ENCODE measurements around the gene FRRS1.

The FRRS1 gene

DNA sequence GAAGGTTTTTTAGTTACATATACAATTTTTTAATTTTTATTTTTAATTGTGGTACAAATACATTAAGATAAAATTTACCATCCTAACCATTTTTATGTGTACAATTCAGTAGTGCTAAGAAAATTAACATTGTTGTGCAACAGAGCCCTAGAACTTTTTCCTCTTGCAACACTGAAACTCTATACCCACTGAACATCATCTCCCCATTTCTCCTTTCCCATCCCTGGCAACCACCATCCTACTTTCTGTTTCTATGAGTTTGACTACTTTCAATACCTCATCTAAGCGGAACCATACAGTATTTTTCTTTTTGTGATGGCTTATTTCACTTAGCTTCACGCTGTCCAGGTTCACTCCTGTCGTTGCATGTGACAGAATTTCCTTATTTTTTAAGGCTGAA, 66.4 kb downstream of the FRRS1 start:
- Histone ChIP-seq H3K23ac (ENCODE audit: low read length in 2 of 2) (no peak overlapping the region), H2BK12ac (ENCODE audit: low read length in 2 of 2) (no peak overlapping the region), H3K4ac (ENCODE audit: low read depth in 1 of 2, low read length in 2 of 2) (no peak overlapping the region), H2BK15ac (ENCODE audit: low read depth, poor library complexity, severe bottlenecking) (no peak overlapping the region), H3K4me2 (ENCODE audit: low read length, poor library complexity, severe bottlenecking) (no peak overlapping the region), H3K4me3 (ENCODE audit: insufficient read depth in 1 of 2, low read depth in 1 of 2, low read length in 2 of 2) (no peak overlapping the region), H2AFZ (ENCODE audit: low read depth, low read length) (no peak overlapping the region), H4K8ac (ENCODE audit: low read length) (no peak overlapping the region), H3K79me1 (replicated peaks; ENCODE audit: low read length, poor library complexity, severe bottlenecking) (no peaks in the 10 kb centered on the region), H2BK120ac (ENCODE audit: low read depth, low read length) (no peak overlapping the region), H3K4me1 (ENCODE audit: control insufficient read depth, insufficient read depth, low read depth, low read length) (peaks cover 2% of the 10 kb centered on the region), H2BK5ac (ENCODE audit: low read depth, low read length, poor library complexity, severe bottlenecking) (no peak overlapping the region), H3K9ac (ENCODE audit: low read length) (no peak overlapping the region), H4K91ac (ENCODE audit: low read length) (no peak overlapping the region), H2AK5ac (ENCODE audit: low read length, severe bottlenecking) (no peak overlapping the region), H3K9me3 (ENCODE audit: control insufficient read depth, low read length) (peaks cover 10% of the 10 kb centered on the region), H3K36me3 (ENCODE audit: control insufficient read depth in 1 of 2, insufficient read depth in 2 of 2, low read depth in 1 of 2, low read length in 2 of 2) (peaks cover 0 to 2% of the 10 kb centered on the region in 2 experiments), H3K27ac (ENCODE audit: low read length, poor library complexity, severe bottlenecking) (no peak overlapping the region), H3K18ac (ENCODE audit: low read depth in 1 of 2, low read length in 2 of 2) (no peak overlapping the region), H3K27me3 (ENCODE audit: control insufficient read depth in 1 of 2, insufficient read depth in 1 of 2, low read length in 2 of 2) (no peaks in the 10 kb centered on the region), H3K14ac (ENCODE audit: low read length in 2 of 2) (no peak overlapping the region)
- no peak for DNase-seq
- WGBS: 100% methylated on average over 1 of the region's 3 CpGs

DNA sequence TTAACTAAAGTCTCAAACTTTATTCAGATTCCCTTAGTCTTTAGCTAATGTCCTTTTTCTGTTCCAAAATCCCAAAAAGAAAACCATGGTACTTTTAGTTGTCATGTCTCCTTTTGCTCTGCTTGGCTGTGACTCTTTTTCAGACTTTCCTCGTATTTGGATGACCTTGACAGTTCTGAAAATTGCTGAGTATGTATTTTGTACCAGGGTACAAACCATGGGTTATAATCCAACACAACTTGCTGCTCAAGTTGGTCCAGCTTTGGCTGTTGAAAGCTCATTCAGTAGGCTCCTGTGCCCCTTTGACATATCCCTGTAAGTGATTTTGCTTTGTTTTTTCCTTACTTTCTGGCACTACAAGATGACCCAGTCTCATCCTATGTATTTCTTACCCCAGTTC, 68.9 kb downstream of the FRRS1 start:
- H4K8ac ChIP-seq (ENCODE audit: low read length): no peak overlapping the region
- WGBS: 92% methylated on average over 1 of the region's 1 CpG

GRCh38 chr1:99696616-99697015, 69.8 kb downstream of the FRRS1 start:
- Histone ChIP-seq H2AK5ac (ENCODE audit: low read length, severe bottlenecking) (no peak overlapping the region), H3K14ac (ENCODE audit: low read length in 2 of 2) (no peak overlapping the region), H2BK12ac (ENCODE audit: low read length in 2 of 2) (no peak overlapping the region), H2BK5ac (ENCODE audit: low read depth, low read length, poor library complexity, severe bottlenecking) (no peak overlapping the region), H3K23ac (ENCODE audit: low read length in 2 of 2) (no peak overlapping the region), H4K91ac (ENCODE audit: low read length) (no peak overlapping the region), H2BK120ac (ENCODE audit: low read depth, low read length) (no peak overlapping the region), H3K4me3 (ENCODE audit: insufficient read depth in 1 of 2, low read depth in 1 of 2, low read length in 2 of 2) (no peak overlapping the region), H2AFZ (ENCODE audit: low read depth, low read length) (no peak overlapping the region), H3K4ac (ENCODE audit: low read depth in 1 of 2, low read length in 2 of 2) (no peak overlapping the region), H3K79me1 (replicated peaks; ENCODE audit: low read length, poor library complexity, severe bottlenecking) (no peaks in the 10 kb centered on the region), H3K9ac (ENCODE audit: low read length) (no peak overlapping the region), H3K4me1 (ENCODE audit: control insufficient read depth, insufficient read depth, low read depth, low read length) (no peaks in the 10 kb centered on the region), H2BK15ac (ENCODE audit: low read depth, poor library complexity, severe bottlenecking) (no peak overlapping the region), H3K36me3 (ENCODE audit: control insufficient read depth in 1 of 2, insufficient read depth in 2 of 2, low read depth in 1 of 2, low read length in 2 of 2) (no peaks in the 10 kb centered on the region), H3K27ac (ENCODE audit: low read length, poor library complexity, severe bottlenecking) (no peak overlapping the region), H3K18ac (ENCODE audit: low read depth in 1 of 2, low read length in 2 of 2) (no peak overlapping the region), H4K8ac (ENCODE audit: low read length) (no peak overlapping the region), H3K9me3 (ENCODE audit: control insufficient read depth, low read length) (peaks cover 10% of the 10 kb centered on the region), H3K27me3 (ENCODE audit: control insufficient read depth in 1 of 2, insufficient read depth in 1 of 2, low read length in 2 of 2) (no peaks in the 10 kb centered on the region), H3K4me2 (ENCODE audit: low read length, poor library complexity, severe bottlenecking) (no peak overlapping the region)
- 71% methylated on average over 2 of the region's 2 CpGs for WGBS
- DNase-seq: no peak

More for the DNA sequence above, 68.9 kb downstream of the FRRS1 start:
- H3K4ac ChIP-seq (ENCODE audit: low read depth in 1 of 2, low read length in 2 of 2): no peak overlapping the region
- H3K23ac ChIP-seq (ENCODE audit: low read length in 2 of 2): no peak overlapping the region
- H3K9ac ChIP-seq (ENCODE audit: low read length): no peak overlapping the region
- H3K36me3 ChIP-seq (ENCODE audit: control insufficient read depth in 1 of 2, insufficient read depth in 2 of 2, low read depth in 1 of 2, low read length in 2 of 2): no peaks in the 10 kb centered on the region
- H3K4me1 ChIP-seq (ENCODE audit: control insufficient read depth, insufficient read depth, low read depth, low read length): no peaks in the 10 kb centered on the region
- H2AFZ ChIP-seq (ENCODE audit: low read depth, low read length): no peak overlapping the region
- no peak overlapping the region for H4K91ac ChIP-seq (ENCODE audit: low read length)
- no peak overlapping the region for H2BK120ac ChIP-seq (ENCODE audit: low read depth, low read length)
- H3K9me3 ChIP-seq (ENCODE audit: control insufficient read depth, low read length): peaks cover 10% of the 10 kb centered on the region
- no peak overlapping the region for H3K27ac ChIP-seq (ENCODE audit: low read length, poor library complexity, severe bottlenecking)
- H3K79me1 ChIP-seq (replicated peaks; ENCODE audit: low read length, poor library complexity, severe bottlenecking): no peaks in the 10 kb centered on the region
- H2BK5ac ChIP-seq (ENCODE audit: low read depth, low read length, poor library complexity, severe bottlenecking): no peak overlapping the region
- no peak overlapping the region for H3K14ac ChIP-seq (ENCODE audit: low read length in 2 of 2)
- H2BK15ac ChIP-seq (ENCODE audit: low read depth, poor library complexity, severe bottlenecking): no peak overlapping the region
- no peak overlapping the region for H2AK5ac ChIP-seq (ENCODE audit: low read length, severe bottlenecking)
- H3K27me3 ChIP-seq (ENCODE audit: control insufficient read depth in 1 of 2, insufficient read depth in 1 of 2, low read length in 2 of 2): no peaks in the 10 kb centered on the region
- H3K4me2 ChIP-seq (ENCODE audit: low read length, poor library complexity, severe bottlenecking): no peak overlapping the region
- DNase-seq: no peak
- H3K18ac ChIP-seq (ENCODE audit: low read depth in 1 of 2, low read length in 2 of 2): no peak overlapping the region
- H3K4me3 ChIP-seq (ENCODE audit: insufficient read depth in 1 of 2, low read depth in 1 of 2, low read length in 2 of 2): no peak overlapping the region
- H2BK12ac ChIP-seq (ENCODE audit: low read length in 2 of 2): no peak overlapping the region

GRCh38 chr1:99691175-99691574, 75.3 kb downstream of the FRRS1 start:
- Histone ChIP-seq H3K27me3 (ENCODE audit: control insufficient read depth in 1 of 2, insufficient read depth in 1 of 2, low read length in 2 of 2) (no peaks in the 10 kb centered on the region), H3K4me2 (ENCODE audit: low read length, poor library complexity, severe bottlenecking) (no peak overlapping the region), H3K9me3 (ENCODE audit: control insufficient read depth, low read length) (no peaks in the 10 kb centered on the region), H3K4ac (ENCODE audit: low read depth in 1 of 2, low read length in 2 of 2) (no peak overlapping the region), H2BK12ac (ENCODE audit: low read length in 2 of 2) (no peak overlapping the region), H3K9ac (ENCODE audit: low read length) (no peak overlapping the region), H2BK120ac (ENCODE audit: low read depth, low read length) (no peak overlapping the region), H3K23ac (ENCODE audit: low read length in 2 of 2) (no peak overlapping the region), H3K4me3 (ENCODE audit: insufficient read depth in 1 of 2, low read depth in 1 of 2, low read length in 2 of 2) (no peak overlapping the region), H3K36me3 (ENCODE audit: control insufficient read depth in 1 of 2, insufficient read depth in 2 of 2, low read depth in 1 of 2, low read length in 2 of 2) (no peaks in the 10 kb centered on the region), H2AFZ (ENCODE audit: low read depth, low read length) (no peak overlapping the region), H3K18ac (ENCODE audit: low read depth in 1 of 2, low read length in 2 of 2) (no peak overlapping the region), H2BK5ac (ENCODE audit: low read depth, low read length, poor library complexity, severe bottlenecking) (no peak overlapping the region), H3K14ac (ENCODE audit: low read length in 2 of 2) (no peak overlapping the region), H4K91ac (ENCODE audit: low read length) (no peak overlapping the region), H3K4me1 (ENCODE audit: control insufficient read depth, insufficient read depth, low read depth, low read length) (no peaks in the 10 kb centered on the region), H2BK15ac (ENCODE audit: low read depth, poor library complexity, severe bottlenecking) (no peak overlapping the region), H2AK5ac (ENCODE audit: low read length, severe bottlenecking) (no peak overlapping the region), H3K27ac (ENCODE audit: low read length, poor library complexity, severe bottlenecking) (no peak overlapping the region), H3K79me1 (replicated peaks; ENCODE audit: low read length, poor library complexity, severe bottlenecking) (no peaks in the 10 kb centered on the region), H4K8ac (ENCODE audit: low read length) (no peak overlapping the region)
- WGBS: 15% methylated on average over 2 of the region's 2 CpGs
- peak; percentile 24 for DNase-seq

All from mesenchymal stem cell (in vitro differentiated cells and primary cell).